ENCODE data around the gene ANKS1A.

ANKS1A gene

GRCh38 chr6:34909320-34909883 lies 20.3 kb downstream of the ANKS1A start:
- no peak for TF ChIP-seq TEAD4 (IDR thresholded peaks at IDR 0.05)
- no peak for TF ChIP-seq USF1 (IDR thresholded peaks at IDR 0.05)
- TF ChIP-seq TAF1 (IDR thresholded peaks at IDR 0.05; ENCODE audit: low read depth): no peak
- TF ChIP-seq CREB1 (IDR thresholded peaks at IDR 0.05; ENCODE audit: low read depth): no peak
- TF ChIP-seq EGR1 (IDR thresholded peaks at IDR 0.05): no peak
- no peak for TF ChIP-seq ZBTB7A (IDR thresholded peaks at IDR 0.05; ENCODE audit: low read depth)
- TF ChIP-seq REST (IDR thresholded peaks at IDR 0.05; ENCODE audit: low read depth): no peak
- TF ChIP-seq YY1 (IDR thresholded peaks at IDR 0.05; ENCODE audit: low read depth): no peak
- TF ChIP-seq MAX (IDR thresholded peaks at IDR 0.05): no peak
- TF ChIP-seq FOXM1 (IDR thresholded peaks at IDR 0.05; ENCODE audit: borderline replicate concordance, low read depth): no peak
- TF ChIP-seq NFIC (IDR thresholded peaks at IDR 0.05): no peak
- no peak for TF ChIP-seq CEBPB (IDR thresholded peaks at IDR 0.05)

GRCh38 chr6:34911822-34912221 lies 22.8 kb downstream of the ANKS1A start:
- TF ChIP-seq YY1 (IDR thresholded peaks at IDR 0.05; ENCODE audit: low read depth): no peak
- TF ChIP-seq TAF1 (IDR thresholded peaks at IDR 0.05; ENCODE audit: low read depth): no peak
- no peak for TF ChIP-seq NFIC (IDR thresholded peaks at IDR 0.05)
- TF ChIP-seq EP300 (IDR thresholded peaks at IDR 0.05; ENCODE audit: borderline replicate concordance): no peak
- TF ChIP-seq CEBPB (IDR thresholded peaks at IDR 0.05): 0 out of 2 replicates have a peak, but pooled peaks have one; percentile 18
- TF ChIP-seq CREB1 (IDR thresholded peaks at IDR 0.05; ENCODE audit: low read depth): no peak
- no peak for TF ChIP-seq RAD21 (IDR thresholded peaks at IDR 0.05; ENCODE audit: low read depth)

- TF ChIP-seq USF1 (IDR thresholded peaks at IDR 0.05) (no peak), CREB1 (IDR thresholded peaks at IDR 0.05; ENCODE audit: low read depth) (no peak), EGR1 (IDR thresholded peaks at IDR 0.05) (no peak), TEAD4 (IDR thresholded peaks at IDR 0.05) (no peak), FOXM1 (IDR thresholded peaks at IDR 0.05; ENCODE audit: borderline replicate concordance, low read depth) (no peak), RAD21 (IDR thresholded peaks at IDR 0.05; ENCODE audit: low read depth) (no peak), YY1 (IDR thresholded peaks at IDR 0.05; ENCODE audit: low read depth) (no peak), NFIC (IDR thresholded peaks at IDR 0.05) (no peak), CEBPB (IDR thresholded peaks at IDR 0.05) (no peak), TCF12 (IDR thresholded peaks at IDR 0.05; ENCODE audit: low read depth) (no peak), EP300 (IDR thresholded peaks at IDR 0.05; ENCODE audit: borderline replicate concordance) (no peak)
Observed at GRCh38 chr6:34912715-34913464, 23.8 kb downstream of the ANKS1A start.

GRCh38 chr6:34914358-34914757 lies 25.3 kb downstream of the ANKS1A start:
- no peak for TF ChIP-seq EGR1 (IDR thresholded peaks at IDR 0.05)
- TF ChIP-seq ZBTB7A (IDR thresholded peaks at IDR 0.05; ENCODE audit: low read depth): no peak
- TF ChIP-seq USF1 (IDR thresholded peaks at IDR 0.05): no peak
- no peak for TF ChIP-seq NFIC (IDR thresholded peaks at IDR 0.05)
- no peak for TF ChIP-seq TEAD4 (IDR thresholded peaks at IDR 0.05)
- TF ChIP-seq TCF12 (IDR thresholded peaks at IDR 0.05; ENCODE audit: low read depth): no peak
- TF ChIP-seq TAF1 (IDR thresholded peaks at IDR 0.05; ENCODE audit: low read depth): no peak
- no peak for TF ChIP-seq CREB1 (IDR thresholded peaks at IDR 0.05; ENCODE audit: low read depth)
- TF ChIP-seq CEBPB (IDR thresholded peaks at IDR 0.05): no peak
- no peak for TF ChIP-seq MAX (IDR thresholded peaks at IDR 0.05)
- TF ChIP-seq EP300 (IDR thresholded peaks at IDR 0.05; ENCODE audit: borderline replicate concordance): no peak
- no peak for TF ChIP-seq YY1 (IDR thresholded peaks at IDR 0.05; ENCODE audit: low read depth)
- no peak for TF ChIP-seq REST (IDR thresholded peaks at IDR 0.05; ENCODE audit: low read depth)

GRCh38 chr6:34916348-34916967 lies 27.4 kb downstream of the ANKS1A start:
- TF ChIP-seq TCF12 (IDR thresholded peaks at IDR 0.05; ENCODE audit: low read depth) (no peak), USF1 (IDR thresholded peaks at IDR 0.05) (no peak), EGR1 (IDR thresholded peaks at IDR 0.05) (no peak), TAF1 (IDR thresholded peaks at IDR 0.05; ENCODE audit: low read depth) (no peak), NFIC (IDR thresholded peaks at IDR 0.05) (no peak), EP300 (IDR thresholded peaks at IDR 0.05; ENCODE audit: borderline replicate concordance) (no peak), CREB1 (IDR thresholded peaks at IDR 0.05; ENCODE audit: low read depth) (no peak), FOXM1 (IDR thresholded peaks at IDR 0.05; ENCODE audit: borderline replicate concordance, low read depth) (no peak), ZBTB7A (IDR thresholded peaks at IDR 0.05; ENCODE audit: low read depth) (no peak), REST (IDR thresholded peaks at IDR 0.05; ENCODE audit: low read depth) (no peak), RAD21 (IDR thresholded peaks at IDR 0.05; ENCODE audit: low read depth) (no peak), TEAD4 (IDR thresholded peaks at IDR 0.05) (no peak), CEBPB (IDR thresholded peaks at IDR 0.05) (no peak), MAX (IDR thresholded peaks at IDR 0.05) (no peak), YY1 (IDR thresholded peaks at IDR 0.05; ENCODE audit: low read depth) (no peak)
